Activated CD8-positive, alpha-beta T cell treated with anti-CD3 and anti-CD28 coated beads for 36 hours (primary cell): Measurements from ENCODE around the gene WIPF1. TPM values are rescaled to one million over a fixed set of nuclear protein-coding genes. Genes with fewer than 3 reads are reported as not detected.

Experiments used
- ATAC-seq: fragments of 200-7000 bp; cut with Tn5 transposase; one replicate; pipeline ENCODE4 v1.10.0; 2021; ENCODE audit warnings: mild to moderate bottlenecking, moderate library complexity
- CTCF ChIA-PET: fragments of 350-600 bp; sonication (Branson Sonifier 250); formaldehyde crosslinking; loops from one replicate; lab custom pipeline; 2021; ENCODE audit warnings: antibody characterized with exemption; lab: Charles Lee
- POLR2A ChIA-PET: fragments of 350-600 bp; sonication (Branson Sonifier 250); formaldehyde crosslinking; loops from one replicate; lab custom pipeline; 2021; ENCODE audit warnings: antibody characterized with exemption; lab: Charles Lee
- DNase-seq: peaks from one replicate; pipeline ENCODE4 v3.0.0-alpha.2; 2020
- H3K27ac Mint-ChIP-seq: one replicate; pipeline ENCODE4 v1.8.0; 2021; ENCODE audit warnings: mild to moderate bottlenecking, mixed read lengths
- H3K27me3 Mint-ChIP-seq: one replicate; pipeline ENCODE4 v1.8.0; 2021; ENCODE audit warnings: mixed read lengths
- H3K36me3 Mint-ChIP-seq: one replicate; pipeline ENCODE4 v1.8.0; 2021; ENCODE audit warnings: low read depth, mixed read lengths
- H3K4me1 Mint-ChIP-seq: one replicate; pipeline ENCODE4 v1.8.0; 2021; ENCODE audit warnings: low read depth, mixed read lengths
- H3K4me3 Mint-ChIP-seq: one replicate; pipeline ENCODE4 v1.8.0; 2021; ENCODE audit warnings: mild to moderate bottlenecking, moderate library complexity, mixed read lengths
- H3K9me3 Mint-ChIP-seq: one replicate; pipeline ENCODE4 v1.8.0; 2021; ENCODE audit warnings: mixed read lengths
- CTCF ChIP-seq: fragments of 200-600 bp; IDR thresholded peaks from one replicate; pipeline ENCODE4 v1.8.0; 2022; ENCODE audit warnings: antibody characterized with exemption, mild to moderate bottlenecking
- intact Hi-C: fragments of 100-400 bp; cut with micrococcal nuclease; formaldehyde crosslinking; loops from one replicate; pipeline ENCODE4 v1.10.0; 2022
- total RNA-seq, 2 experiments: library from RNA; stranded (reverse); gene quantifications; one replicate each; pipeline ENCODE4 v1.2.3, GENCODE V29; 2021

The WIPF1 gene
- total RNA-seq, 2 experiments from 2014 or later = 361 to 365 TPM

DNA sequence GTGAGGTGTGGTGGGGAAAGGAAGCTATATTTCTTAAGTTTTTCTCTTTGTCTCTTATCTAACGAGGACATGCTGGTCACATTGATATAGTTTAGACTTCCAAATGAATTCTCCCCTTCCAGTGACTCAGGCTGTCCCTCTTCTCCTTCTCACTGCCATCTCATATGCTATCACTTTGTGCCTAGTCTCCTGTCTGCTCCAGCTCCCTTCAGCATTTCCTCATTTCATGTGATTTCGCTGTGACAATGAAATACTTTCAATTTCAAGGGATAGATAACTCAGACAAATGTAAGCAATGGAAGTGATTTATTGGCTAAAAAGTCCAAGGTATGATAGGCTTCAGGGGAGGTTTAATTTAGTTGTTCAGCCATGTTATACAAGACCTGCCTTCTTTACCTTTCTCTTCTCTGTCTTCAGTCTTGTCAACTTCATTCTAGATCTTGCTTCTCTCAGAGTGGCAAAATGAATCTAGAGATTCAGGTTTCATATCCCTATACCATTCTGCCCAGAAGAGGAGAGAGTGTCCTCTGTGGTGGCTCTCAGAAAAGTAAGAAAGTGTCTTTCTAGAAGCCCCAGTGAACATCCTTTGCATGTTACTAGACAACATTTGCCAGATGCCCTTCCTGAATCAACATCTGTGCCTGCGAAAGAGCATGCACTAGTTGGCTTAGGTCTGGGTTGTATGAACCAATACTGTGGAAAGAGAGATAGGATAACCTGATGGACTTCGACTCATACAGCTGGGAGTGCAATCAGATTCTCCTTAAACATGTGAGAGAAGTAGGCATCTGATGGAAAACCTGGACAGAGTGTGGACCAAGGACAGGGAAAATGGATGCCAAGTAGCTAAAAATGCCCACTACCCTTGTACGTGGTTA is 80.9 kb downstream of the WIPF1 start:
- Mint-ChIP-seq H3K9me3 (peaks cover 3% of the 10 kb centered on the region), H3K4me3 (no peak overlapping the region), H3K27ac (no peak overlapping the region), H3K27me3 (no peaks in the 10 kb centered on the region), H3K36me3 (no peaks in the 10 kb centered on the region), H3K4me1 (peaks cover 14% of the 10 kb centered on the region)
- CTCF ChIA-PET = interaction anchor here (1.0 to 2.3 kb wide), 4 partner anchors 30 to 173 kb away, joined by 3 to 13 read pairs (median 4); no protein-coding TSS in a partner anchor
- no peak for TF ChIP-seq CTCF
- ATAC-seq (no peak), DNase-seq (no peak)
- POLR2A ChIA-PET = interaction anchor here (1.2 kb wide), 1 partner anchor 10 kb away, joined by 3 read pairs; no protein-coding TSS in a partner anchor
- intact Hi-C loops = no loop called here

DNA sequence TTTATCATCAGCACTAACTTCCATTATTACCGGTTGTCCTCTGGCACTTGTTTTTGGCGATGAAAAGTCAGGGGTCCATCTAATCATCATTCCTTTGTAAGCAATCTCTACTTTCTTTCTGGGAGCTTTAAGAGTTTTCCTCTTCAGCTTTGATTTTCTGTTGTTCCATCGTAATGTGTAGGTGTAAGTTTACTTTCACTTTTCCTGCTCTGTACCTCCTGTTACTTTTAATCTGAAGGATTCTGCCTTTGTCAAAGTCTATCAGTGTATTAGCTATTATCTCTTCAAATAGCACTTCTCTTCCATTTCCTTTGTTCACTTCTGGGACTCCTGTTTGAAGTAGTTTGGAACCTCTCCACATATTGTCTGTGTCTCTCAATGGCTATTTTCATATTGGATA is 85.3 kb downstream of the WIPF1 start:
- peaks cover 12% of the 10 kb centered on the region for H3K4me1 Mint-ChIP-seq
- peak overlapping the region; percentile 13 for H3K4me3 Mint-ChIP-seq
- no peak for TF ChIP-seq CTCF
- H3K36me3 Mint-ChIP-seq = peaks cover 7% of the 10 kb centered on the region
- H3K27ac Mint-ChIP-seq = no peak overlapping the region
- no peak for ATAC-seq
- no peaks in the 10 kb centered on the region for H3K27me3 Mint-ChIP-seq
- POLR2A ChIA-PET = no interaction called here
- DNase-seq = no peak
- CTCF ChIA-PET = interaction anchor here (0.9 to 1.4 kb wide), 2 partner anchors 11 to 49 kb away, joined by 3 to 6 read pairs; no protein-coding TSS in a partner anchor
- peaks cover 23% of the 10 kb centered on the region for H3K9me3 Mint-ChIP-seq
- intact Hi-C loops = no loop called here

DNA sequence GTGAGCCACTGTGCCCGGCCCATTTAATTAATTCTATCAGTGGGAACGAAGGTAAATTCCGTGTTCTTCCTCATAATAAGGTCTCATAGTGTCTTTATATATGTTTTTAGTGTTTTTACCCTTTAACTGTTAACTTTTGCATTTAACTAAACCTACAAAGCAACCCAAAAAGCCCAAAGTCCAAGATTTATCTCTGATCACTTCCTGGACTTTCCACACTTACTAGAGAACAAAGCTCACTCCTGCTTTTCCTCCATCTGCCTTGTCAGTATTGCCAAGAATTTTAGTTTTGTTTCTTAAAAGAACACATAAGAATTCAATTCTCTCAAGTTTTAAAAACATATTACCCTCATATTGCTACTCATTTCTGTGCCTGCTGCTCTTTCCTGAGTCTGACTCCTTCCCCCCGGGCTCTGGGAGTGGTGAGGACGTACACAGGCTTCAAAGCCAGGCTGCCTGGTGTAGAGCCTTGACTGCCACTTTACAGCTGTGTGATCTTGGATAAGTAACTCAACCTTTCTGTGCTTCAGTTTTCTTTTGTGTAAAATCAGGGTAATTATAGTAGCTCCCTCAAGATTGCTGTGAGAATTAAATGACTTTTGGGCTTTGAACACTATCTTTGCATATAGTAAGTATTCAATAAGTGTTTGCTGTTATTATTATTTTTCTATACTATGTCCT is 85.9 kb downstream of the WIPF1 start:
- Mint-ChIP-seq H3K27ac (no peak overlapping the region), H3K4me1 (peaks cover 8% of the 10 kb centered on the region), H3K4me3 (no peak overlapping the region), H3K9me3 (peaks cover 23% of the 10 kb centered on the region), H3K27me3 (no peaks in the 10 kb centered on the region), H3K36me3 (peaks cover 7% of the 10 kb centered on the region)
- DNase-seq (no peak), ATAC-seq (no peak)
- intact Hi-C loops = no loop called here
- ChIA-PET CTCF (interaction anchor here (0.9 to 1.4 kb wide), 2 partner anchors 10 to 48 kb away, joined by 3 to 6 read pairs; no protein-coding TSS in a partner anchor), POLR2A (interaction anchor here (0.9 to 1.0 kb wide), 2 partner anchors 8 to 19 kb away, joined by 3 read pairs; no protein-coding TSS in a partner anchor)
- TF ChIP-seq CTCF = no peak

GRCh38 chr2:174510583-174511189 is 86.9 kb downstream of the WIPF1 start:
- H3K4me3 Mint-ChIP-seq = no peak overlapping the region
- ChIA-PET CTCF (no interaction called here), POLR2A (interaction anchor here (1.5 kb wide), 1 partner anchor 17 kb away, joined by 4 read pairs; no protein-coding TSS in a partner anchor)
- no peak for ATAC-seq
- H3K27ac Mint-ChIP-seq = no peak overlapping the region
- peaks cover 7% of the 10 kb centered on the region for H3K36me3 Mint-ChIP-seq
- no peaks in the 10 kb centered on the region for H3K27me3 Mint-ChIP-seq
- peaks cover 23% of the 10 kb centered on the region for H3K9me3 Mint-ChIP-seq
- intact Hi-C loops = no loop called here
- DNase-seq = no peak
- TF ChIP-seq CTCF = no peak
- peaks cover 5% of the 10 kb centered on the region for H3K4me1 Mint-ChIP-seq

Other genes starting within 250 kb of the WIPF1 start
- 10 to 100 TPM; 12.9 to 13.7 TPM for gene SCRN3, start 202.1 kb downstream of the WIPF1 start, total RNA-seq
- gene GPR155, start 110.8 kb downstream of the WIPF1 start, total RNA-seq = 10 to 100 TPM; 13.3 to 15.3 TPM
- gene CHRNA1, start 166.7 kb upstream of the WIPF1 start, total RNA-seq = not detected